Osteocyte (in vitro differentiated cells): ENCODE results near the gene PTPN2. TPM values are rescaled to one million over a fixed set of nuclear protein-coding genes. Genes with fewer than 3 reads are reported as not detected.

Experiments used
- DNase-seq: peaks from one replicate; pipeline ENCODE4 v3.0.0; 2021; ENCODE audit warnings: mixed read lengths; ENCODE audit not compliant: unreplicated experiment; ENCODE audit errors: extremely low spot score
- H3K27ac Mint-ChIP-seq: one replicate; pipeline ENCODE4 v1.8.0; 2021; ENCODE audit warnings: mild to moderate bottlenecking, mixed read lengths; ENCODE audit not compliant: unreplicated experiment
- H3K27me3 Mint-ChIP-seq: one replicate; pipeline ENCODE4 v1.8.0; 2021; ENCODE audit warnings: mixed read lengths; ENCODE audit not compliant: unreplicated experiment
- H3K36me3 Mint-ChIP-seq: one replicate; pipeline ENCODE4 v1.8.0; 2021; ENCODE audit warnings: mixed read lengths; ENCODE audit not compliant: unreplicated experiment
- H3K4me1 Mint-ChIP-seq: one replicate; pipeline ENCODE4 v1.8.0; 2021; ENCODE audit warnings: mixed read lengths; ENCODE audit not compliant: unreplicated experiment
- H3K4me3 Mint-ChIP-seq: one replicate; pipeline ENCODE4 v1.8.0; 2021; ENCODE audit warnings: mild to moderate bottlenecking, moderate library complexity, mixed read lengths; ENCODE audit not compliant: unreplicated experiment
- H3K9me3 Mint-ChIP-seq: one replicate; pipeline ENCODE4 v1.8.0; 2021; ENCODE audit warnings: mixed read lengths; ENCODE audit not compliant: unreplicated experiment
- CTCF ChIP-seq: fragments of 200-600 bp; sonication (generic); IDR thresholded peaks from 2 replicates; pipeline ENCODE4 v1.5.0; 2021; ENCODE audit warnings: antibody characterized with exemption, mild to moderate bottlenecking, moderate library complexity
- total RNA-seq: library from RNA; stranded (reverse); gene quantifications from 2 replicates; pipeline ENCODE4 v1.2.1, GENCODE V29; 2021

PTPN2 gene
- total RNA-seq, 1 donor from 2014 or later = 28.6 TPM

GRCh38 chr18:12769136-12769535 lies 114.9 kb downstream of the PTPN2 start:
- no peak overlapping the region for H3K4me3 Mint-ChIP-seq
- DNase-seq = no peak
- no peak for TF ChIP-seq CTCF
- H3K9me3 Mint-ChIP-seq = no peaks in the 10 kb centered on the region
- H3K27ac Mint-ChIP-seq = no peak overlapping the region
- H3K27me3 Mint-ChIP-seq = no peaks in the 10 kb centered on the region
- H3K4me1 Mint-ChIP-seq = no peaks in the 10 kb centered on the region
- H3K36me3 Mint-ChIP-seq = no peaks in the 10 kb centered on the region

DNA sequence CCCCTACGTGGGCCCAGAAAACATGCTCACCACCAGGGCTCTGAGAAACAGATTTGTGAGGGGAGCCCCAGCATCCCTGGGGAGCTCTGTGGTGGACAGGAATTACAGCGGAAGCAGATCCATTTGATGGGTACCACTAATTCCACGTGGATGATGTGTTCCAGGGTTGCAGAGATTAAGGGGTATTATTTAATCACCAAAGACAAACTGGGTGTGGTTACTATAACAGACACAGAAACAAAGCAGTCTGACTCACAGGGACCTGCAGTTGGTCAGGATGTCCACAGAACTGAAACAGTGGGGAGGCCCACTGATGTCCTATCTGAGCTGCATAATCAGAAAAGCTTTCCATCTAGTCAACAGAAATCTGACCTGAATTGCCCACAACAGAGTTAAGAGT lies 115.4 kb downstream of the PTPN2 start:
- TF ChIP-seq CTCF = no peak
- H3K27me3 Mint-ChIP-seq = no peaks in the 10 kb centered on the region
- H3K9me3 Mint-ChIP-seq = no peaks in the 10 kb centered on the region
- DNase-seq = no peak
- no peak overlapping the region for H3K27ac Mint-ChIP-seq
- H3K36me3 Mint-ChIP-seq = no peaks in the 10 kb centered on the region
- H3K4me3 Mint-ChIP-seq = no peak overlapping the region
- no peaks in the 10 kb centered on the region for H3K4me1 Mint-ChIP-seq

DNA sequence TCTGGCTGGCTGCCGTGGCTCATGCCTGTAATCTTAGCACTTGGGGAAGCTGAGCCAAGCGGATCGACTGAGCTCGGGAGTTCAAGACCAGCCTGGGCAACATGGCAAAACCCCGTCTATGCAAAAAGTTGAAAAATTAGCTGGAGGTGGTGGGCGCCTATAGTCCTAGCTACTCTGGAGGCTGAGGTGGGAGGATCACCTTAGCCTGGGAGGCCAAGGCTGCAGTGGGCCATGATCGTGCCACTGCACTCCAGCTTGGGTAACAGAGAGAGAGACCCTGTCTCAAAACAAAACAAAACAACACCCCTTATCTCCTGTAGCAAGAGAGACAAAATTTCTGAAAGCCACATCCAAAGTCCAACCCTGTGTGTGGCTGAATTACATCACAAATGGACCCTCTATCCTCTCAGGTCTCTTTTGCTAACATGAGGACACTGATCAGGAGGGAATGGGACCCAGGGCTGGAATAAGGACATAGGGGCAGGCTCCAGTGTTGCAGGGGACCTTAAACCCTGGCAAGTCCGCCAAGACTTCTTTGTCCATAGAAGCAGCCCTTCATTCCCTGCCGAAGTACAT lies 116.4 kb downstream of the PTPN2 start:
- no peak for TF ChIP-seq CTCF
- Mint-ChIP-seq H3K9me3 (no peaks in the 10 kb centered on the region), H3K27me3 (no peaks in the 10 kb centered on the region), H3K4me1 (no peaks in the 10 kb centered on the region), H3K4me3 (no peak overlapping the region), H3K36me3 (no peaks in the 10 kb centered on the region), H3K27ac (no peak overlapping the region)
- DNase-seq = no peak

- H3K27ac Mint-ChIP-seq = no peak overlapping the region
- no peaks in the 10 kb centered on the region for H3K9me3 Mint-ChIP-seq
- no peaks in the 10 kb centered on the region for H3K4me1 Mint-ChIP-seq
- no peak overlapping the region for H3K4me3 Mint-ChIP-seq
- no peaks in the 10 kb centered on the region for H3K36me3 Mint-ChIP-seq
- H3K27me3 Mint-ChIP-seq = no peaks in the 10 kb centered on the region
- TF ChIP-seq CTCF = no peak
- no peak for DNase-seq
Observed at GRCh38 chr18:12766986-12767433, 117.0 kb downstream of the PTPN2 start.

- Mint-ChIP-seq H3K4me1 (no peaks in the 10 kb centered on the region), H3K27ac (no peak overlapping the region), H3K4me3 (no peak overlapping the region), H3K27me3 (peaks cover 4% of the 10 kb centered on the region), H3K36me3 (no peaks in the 10 kb centered on the region), H3K9me3 (no peaks in the 10 kb centered on the region)
- no peak for TF ChIP-seq CTCF
- no peak for DNase-seq
Observed at GRCh38 chr18:12765586-12765985, 118.5 kb downstream of the PTPN2 start.
